Measurements from ENCODE around the gene PLXNC1.

The PLXNC1 gene

DNA sequence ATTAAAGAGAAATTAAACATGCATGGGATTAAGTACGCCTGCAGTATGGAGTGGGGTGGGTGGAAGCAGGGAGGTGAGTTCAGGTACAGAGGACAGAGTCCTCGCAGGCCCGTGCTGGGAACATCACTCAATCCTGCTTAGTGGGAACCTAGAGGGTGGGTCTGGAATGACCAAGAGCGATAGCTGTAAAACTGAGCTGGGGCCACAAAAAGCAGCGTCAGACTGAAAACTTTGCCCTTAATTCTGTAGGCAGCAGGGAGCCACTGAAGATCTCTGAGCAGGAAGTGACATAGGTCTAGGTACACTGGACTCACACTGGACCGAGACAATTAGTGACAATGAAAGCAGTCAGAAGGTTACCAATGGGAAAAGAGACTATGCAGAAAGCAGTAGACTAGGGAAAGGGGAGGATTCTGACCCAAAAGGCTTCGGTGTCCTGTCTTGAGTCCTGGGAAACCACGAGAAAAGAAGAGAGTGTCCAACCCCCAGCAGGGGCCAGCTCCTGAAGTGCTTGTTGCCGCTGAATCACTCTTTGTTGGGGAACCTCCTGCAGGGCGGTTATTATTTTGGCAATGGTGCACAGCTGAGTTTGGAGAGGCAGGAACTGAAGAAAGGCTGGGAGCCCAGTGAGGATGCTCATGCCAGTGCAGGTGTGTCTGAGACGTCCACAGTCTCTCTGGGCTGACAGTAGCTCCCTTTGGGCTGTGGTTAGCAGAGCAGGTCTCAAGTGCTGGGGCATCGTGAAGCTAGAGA is 97.4 kb downstream of the PLXNC1 start:
- no peak for DNase-seq

- DNase-seq = no peak
Observed at GRCh38 chr12:94247246-94247645, 98.9 kb downstream of the PLXNC1 start.

DNA sequence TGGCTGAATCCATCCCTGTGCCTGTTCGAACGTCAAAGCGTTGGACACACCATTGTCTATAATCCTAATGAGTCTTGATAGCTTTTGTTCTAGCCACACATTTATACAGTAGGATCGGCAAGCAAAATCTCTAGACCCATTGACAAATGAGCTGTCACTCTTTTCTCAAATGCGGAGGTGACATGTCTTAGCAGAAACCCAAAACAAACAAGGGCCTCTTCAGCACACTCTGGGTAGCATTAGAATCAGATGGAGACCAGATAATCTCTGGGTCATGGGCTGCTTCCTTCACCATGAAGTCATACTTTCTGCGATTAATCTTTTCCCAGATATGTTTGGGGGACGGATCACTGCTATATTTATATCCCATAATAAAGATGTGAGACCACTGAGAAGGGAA is 100.2 kb downstream of the PLXNC1 start:
- DNase-seq = no peak

GRCh38 chr12:94250130-94250529 is 101.8 kb downstream of the PLXNC1 start:
- DNase-seq = no peak

DNA sequence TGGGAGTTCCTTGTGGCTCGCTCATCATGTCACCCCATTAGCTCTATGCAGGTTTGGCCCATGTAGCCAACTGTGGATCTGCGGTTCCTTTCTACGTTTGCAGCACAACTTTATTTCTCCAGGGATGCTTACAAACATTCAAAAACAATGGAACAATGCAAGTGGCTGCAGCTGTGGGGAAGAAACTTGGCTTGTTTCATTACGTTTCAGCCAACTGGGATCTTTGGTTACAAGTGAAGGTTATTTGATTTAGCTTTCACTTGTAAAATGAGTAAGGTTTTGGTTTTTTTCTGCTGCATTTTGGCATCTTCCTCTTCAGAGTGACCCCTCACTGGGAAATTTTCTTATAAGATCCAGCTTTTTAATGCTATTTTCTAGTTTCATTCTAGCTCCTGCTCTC is 105.9 kb downstream of the PLXNC1 start:
- DNase-seq = no peak

- no peak for DNase-seq
Observed at GRCh38 chr12:94255006-94255405, 106.6 kb downstream of the PLXNC1 start.

- no peak for DNase-seq
Observed at GRCh38 chr12:94255428-94255827, 107.1 kb downstream of the PLXNC1 start.

DNA sequence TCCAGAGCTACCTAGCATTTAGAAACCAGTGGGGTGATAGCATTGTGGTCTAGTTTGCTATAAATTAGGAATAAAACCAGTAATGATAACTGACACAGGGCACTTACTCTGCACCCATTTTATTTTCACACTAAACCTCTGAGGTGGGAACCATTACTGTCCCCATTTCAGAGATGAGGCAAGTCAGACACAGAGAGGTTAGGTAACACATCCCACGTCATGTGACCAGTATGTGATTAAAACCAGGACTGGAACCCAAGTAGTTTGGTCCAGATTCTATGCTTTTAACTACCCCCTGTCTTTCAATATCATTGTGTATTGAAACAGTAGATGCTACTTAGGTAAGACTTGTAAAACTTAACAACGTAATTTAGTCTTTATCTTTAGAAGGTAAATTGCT is 110.2 kb downstream of the PLXNC1 start:
- DNase-seq = no peak

GRCh38 chr12:94260017-94260416 is 111.6 kb downstream of the PLXNC1 start:
- DNase-seq = no peak

GRCh38 chr12:94260717-94261116 is 112.3 kb downstream of the PLXNC1 start:
- DNase-seq = no peak

- no peak for DNase-seq
Observed at GRCh38 chr12:94261119-94261518, 112.7 kb downstream of the PLXNC1 start.

- DNase-seq = no peak
Observed at GRCh38 chr12:94261786-94262185, 113.4 kb downstream of the PLXNC1 start.

DNA sequence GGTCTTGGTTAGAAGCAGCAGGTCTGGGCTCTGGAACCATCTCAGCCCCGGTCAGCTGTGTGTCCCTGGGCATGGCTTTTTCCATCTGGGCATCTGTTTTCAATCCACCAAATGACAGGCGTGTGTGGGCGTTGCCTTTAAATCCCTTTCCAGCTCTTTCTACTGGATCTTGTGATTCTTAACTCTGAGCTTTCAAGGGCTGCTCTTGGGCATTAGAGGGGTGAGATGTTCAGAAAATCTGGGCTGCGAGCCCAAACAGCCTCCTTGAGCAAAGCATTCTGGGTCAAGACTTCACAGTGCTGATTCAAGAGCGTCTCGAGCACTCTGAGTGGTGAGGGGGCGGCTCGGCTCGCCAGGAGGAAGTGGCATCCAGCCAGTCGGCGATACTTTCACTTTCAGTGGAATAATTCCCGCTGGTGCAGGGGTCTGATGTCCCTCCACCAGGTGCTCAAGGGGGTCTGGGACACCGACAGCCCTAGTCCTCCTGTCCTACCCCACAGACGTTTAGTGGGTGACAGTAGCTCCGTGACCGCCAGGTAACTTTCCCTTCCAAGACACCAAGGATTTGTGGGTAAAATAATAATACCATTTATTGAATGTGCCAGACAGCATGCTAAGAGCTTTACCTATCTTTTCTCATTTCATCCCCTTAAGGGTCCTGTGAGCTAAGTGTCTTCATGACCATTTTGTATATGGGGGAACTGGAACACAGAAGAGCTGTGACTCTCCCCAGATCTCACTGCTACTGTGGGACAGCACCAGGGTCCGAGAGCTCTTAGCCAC is 114.0 kb downstream of the PLXNC1 start:
- peak; percentile 81 for DNase-seq

- peak; percentile 68 for DNase-seq
Observed at GRCh38 chr12:94263011-94263811, 114.8 kb downstream of the PLXNC1 start.

GRCh38 chr12:94263905-94264561 is 115.7 kb downstream of the PLXNC1 start:
- DNase-seq = no peak

- DNase-seq = no peak
Observed at GRCh38 chr12:94264736-94265485, 116.5 kb downstream of the PLXNC1 start.

GRCh38 chr12:94265539-94265938 is 117.2 kb downstream of the PLXNC1 start:
- no peak for DNase-seq

GRCh38 chr12:94265966-94266745 is 117.8 kb downstream of the PLXNC1 start:
- peak; percentile 39 for DNase-seq

DNA sequence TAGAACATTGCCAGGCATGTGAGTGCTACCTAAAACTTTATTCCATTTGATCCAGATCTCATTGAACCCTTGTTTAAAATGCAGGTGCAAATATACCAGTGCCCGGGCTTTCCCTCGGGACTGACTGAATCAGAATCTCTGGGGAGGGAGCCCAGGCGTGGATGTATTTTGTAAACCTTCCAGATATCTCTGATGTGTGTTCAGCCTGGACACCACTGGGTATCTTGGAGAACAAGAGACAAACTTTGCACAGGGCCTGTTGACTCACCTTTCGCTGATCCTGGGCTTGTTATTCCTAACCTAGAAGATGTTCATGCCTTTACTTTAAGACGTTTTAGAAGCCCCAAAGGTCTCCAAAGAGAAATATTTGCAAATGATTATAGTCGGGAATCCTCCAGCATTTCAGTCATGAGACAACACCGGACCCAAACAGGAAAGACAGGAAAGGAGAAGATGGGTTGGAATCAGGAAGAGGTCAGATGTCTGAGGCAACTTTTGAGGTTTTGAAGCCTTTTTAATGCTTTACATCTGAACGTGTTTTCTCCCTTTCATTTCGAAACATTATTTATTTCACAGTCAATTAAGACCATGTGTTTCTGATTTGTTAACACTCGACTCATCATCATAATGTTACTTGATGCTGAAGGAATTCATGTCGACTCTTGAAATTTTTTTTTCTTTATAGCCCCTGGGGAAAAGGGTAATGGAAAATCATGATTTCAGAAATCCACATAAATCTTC is 118.6 kb downstream of the PLXNC1 start:
- no peak for DNase-seq

- DNase-seq = no peak
Observed at GRCh38 chr12:94267537-94267872, 119.1 kb downstream of the PLXNC1 start.

Measured in CD4-positive, alpha-beta T cell treated with Interleukin-15 for 1 hour (primary cell).